ENCODE results near the gene IL36A.

The IL36A gene

GRCh38 chr2:113002677-113003076, 2.6 kb upstream of the IL36A start:
- no peaks in the 10 kb centered on the region for H3K27me3 ChIP-seq (ENCODE audit: insufficient read depth, low read depth)
- no peak overlapping the region for H3K4me3 ChIP-seq (IDR thresholded peaks at IDR 0.05; ENCODE audit: insufficient read depth, low read depth, low read length)
- no peaks in the 10 kb centered on the region for H3K4me1 ChIP-seq (ENCODE audit: low read depth, poor library complexity, severe bottlenecking)
- no peak overlapping the region for H3K27ac ChIP-seq
- no peak overlapping the region for H3K4me2 ChIP-seq
- H3K36me3 ChIP-seq (ENCODE audit: insufficient read depth): no peaks in the 10 kb centered on the region
- H4K20me1 ChIP-seq (ENCODE audit: insufficient read depth): no peaks in the 10 kb centered on the region
- no peaks in the 10 kb centered on the region for H3K79me2 ChIP-seq (ENCODE audit: insufficient read depth, low read depth)
- no peak overlapping the region for H3K9ac ChIP-seq
- no peak for TF ChIP-seq CTCF (conservative IDR thresholded peaks at IDR 0.05; ENCODE audit: low read depth, low read length)
- no peak overlapping the region for H2AFZ ChIP-seq (ENCODE audit: low read depth)

- Histone ChIP-seq H3K4me1 (ENCODE audit: low read depth, poor library complexity, severe bottlenecking) (peaks cover 15% of the 10 kb centered on the region), H2AFZ (ENCODE audit: low read depth) (no peak overlapping the region), H3K27ac (no peak overlapping the region), H4K20me1 (ENCODE audit: insufficient read depth) (no peaks in the 10 kb centered on the region), H3K36me3 (ENCODE audit: insufficient read depth) (no peaks in the 10 kb centered on the region), H3K79me2 (ENCODE audit: insufficient read depth, low read depth) (no peaks in the 10 kb centered on the region), H3K9ac (no peak overlapping the region), H3K4me2 (no peak overlapping the region), H3K4me3 (IDR thresholded peaks at IDR 0.05; ENCODE audit: insufficient read depth, low read depth, low read length) (no peak overlapping the region), H3K27me3 (ENCODE audit: insufficient read depth, low read depth) (no peaks in the 10 kb centered on the region)
- TF ChIP-seq CTCF (conservative IDR thresholded peaks at IDR 0.05; ENCODE audit: low read depth, low read length): no peak
These were observed 2.0 kb downstream of the IL36A start for GRCh38 chr2:113007250-113007649.

- no peak overlapping the region for H3K27ac ChIP-seq
- no peak overlapping the region for H2AFZ ChIP-seq (ENCODE audit: low read depth)
- no peak overlapping the region for H3K9ac ChIP-seq
- H3K79me2 ChIP-seq (ENCODE audit: insufficient read depth, low read depth): no peaks in the 10 kb centered on the region
- no peaks in the 10 kb centered on the region for H3K27me3 ChIP-seq (ENCODE audit: insufficient read depth, low read depth)
- no peaks in the 10 kb centered on the region for H3K36me3 ChIP-seq (ENCODE audit: insufficient read depth)
- H3K4me2 ChIP-seq: no peak overlapping the region; the same call in 1 of the 2 replicates
- no peak overlapping the region for H3K4me3 ChIP-seq (IDR thresholded peaks at IDR 0.05; ENCODE audit: insufficient read depth, low read depth, low read length)
- H3K4me1 ChIP-seq (ENCODE audit: low read depth, poor library complexity, severe bottlenecking): peaks cover 15% of the 10 kb centered on the region
- H4K20me1 ChIP-seq (ENCODE audit: insufficient read depth): no peaks in the 10 kb centered on the region
- no peak for TF ChIP-seq CTCF (conservative IDR thresholded peaks at IDR 0.05; ENCODE audit: low read depth, low read length)
These were observed 4.4 kb downstream of the IL36A start for GRCh38 chr2:113009622-113010021.

- Histone ChIP-seq H3K27me3 (ENCODE audit: insufficient read depth, low read depth) (no peaks in the 10 kb centered on the region), H2AFZ (ENCODE audit: low read depth) (no peak overlapping the region), H4K20me1 (ENCODE audit: insufficient read depth) (no peaks in the 10 kb centered on the region), H3K4me3 (IDR thresholded peaks at IDR 0.05; ENCODE audit: insufficient read depth, low read depth, low read length) (no peak overlapping the region), H3K79me2 (ENCODE audit: insufficient read depth, low read depth) (no peaks in the 10 kb centered on the region), H3K4me1 (ENCODE audit: low read depth, poor library complexity, severe bottlenecking) (peaks cover 15% of the 10 kb centered on the region), H3K4me2 (no peak overlapping the region; the same call in 1 of the 2 replicates), H3K36me3 (ENCODE audit: insufficient read depth) (no peaks in the 10 kb centered on the region), H3K9ac (no peak overlapping the region), H3K27ac (no peak overlapping the region)
- no peak for TF ChIP-seq CTCF (conservative IDR thresholded peaks at IDR 0.05; ENCODE audit: low read depth, low read length)
These were observed 4.8 kb downstream of the IL36A start for GRCh38 chr2:113010088-113010487.

Data from KMS-11 (cell line).